Nucleus accumbens (tissue), 56 donors: ENCODE data around the gene AMOT.

ENCODE experiments used
- DNase-seq, 56 donors: peaks; one replicate each; lab custom pipeline; 2025; lab: John Stamatoyannopoulos, UW

The AMOT gene

GRCh38 chrX:112841820-112842157 is 1.2 kb upstream of the AMOT start:
- no peak for DNase-seq

- DNase-seq = peak; percentile 4 to 93 (median 78)
Measured at GRCh38 chrX:112841114-112841819, 636 bp upstream of the AMOT start.

GRCh38 chrX:112839856-112840255 is 775 bp downstream of the AMOT start:
- DNase-seq = peak in 1 of 56 donors; percentile 19

GRCh38 chrX:112837531-112837930 is 3.1 kb downstream of the AMOT start:
- no peak for DNase-seq

GRCh38 chrX:112835019-112835418 is 5.6 kb downstream of the AMOT start:
- DNase-seq = no peak

- no peak for DNase-seq
Measured at GRCh38 chrX:112834031-112834845, 6.4 kb downstream of the AMOT start.

- DNase-seq = peak in 11 of 56 donors; percentile 0 to 34 (median 2)
Measured at GRCh38 chrX:112832481-112833095, 8.0 kb downstream of the AMOT start.

GRCh38 chrX:112830540-112830939 is 10.1 kb downstream of the AMOT start:
- peak in 1 of 56 donors; percentile 2 for DNase-seq

- no peak for DNase-seq
Measured at GRCh38 chrX:112827292-112827903, 13.2 kb downstream of the AMOT start.

GRCh38 chrX:112826023-112826422 is 14.6 kb downstream of the AMOT start:
- no peak for DNase-seq

GRCh38 chrX:112822892-112823291 is 17.7 kb downstream of the AMOT start:
- no peak for DNase-seq

GRCh38 chrX:112820364-112821268 is 20.0 kb downstream of the AMOT start:
- no peak for DNase-seq

- DNase-seq = no peak
Measured at GRCh38 chrX:112819813-112820212, 20.8 kb downstream of the AMOT start.

- no peak for DNase-seq
Measured at GRCh38 chrX:112819008-112819640, 21.5 kb downstream of the AMOT start.

- DNase-seq = peak in 1 of 56 donors; percentile 3
Measured at GRCh38 chrX:112818114-112819007, 22.3 kb downstream of the AMOT start.

- no peak for DNase-seq
Measured at GRCh38 chrX:112816908-112817307, 23.7 kb downstream of the AMOT start.

GRCh38 chrX:112814496-112814895 is 26.1 kb downstream of the AMOT start:
- DNase-seq = no peak

GRCh38 chrX:112812741-112813140 is 27.9 kb downstream of the AMOT start:
- no peak for DNase-seq
